ENCODE results near the gene BICRAL. TPM values are rescaled to one million over a fixed set of nuclear protein-coding genes. Genes with fewer than 3 reads are reported as not detected.

Gene BICRAL
- polyA plus RNA-seq, 1 of the 3 experiments (the other 2 are of a cell fraction), result 5.1 TPM

GRCh38 chr6:42751055-42751454 is 30.8 kb upstream of the BICRAL start:
- DNase-seq, result no peak
- no peaks in the 10 kb centered on the region for H4K20me1 ChIP-seq (ENCODE audit: insufficient read depth)
- H3K9me2 ChIP-seq, result no peaks in the 10 kb centered on the region
- TF ChIP-seq CTCF (IDR thresholded peaks at IDR 0.05) (no peak), TEAD4 (IDR thresholded peaks at IDR 0.05; ENCODE audit: borderline replicate concordance, insufficient read depth) (no peak)
- H3K4me3 ChIP-seq (ENCODE audit: low read depth in 2 of 2, low read length in 1 of 2), result no peak overlapping the region
- POLR2A ChIA-PET, result no interaction called here
- peaks cover 4 to 8% of the 10 kb centered on the region in 2 experiments; a peak in 3 of 4 replicates for H3K4me1 ChIP-seq (ENCODE audit: control insufficient read depth in 1 of 2, insufficient read depth in 2 of 2, low read depth in 1 of 2, low read length in 1 of 2)
- H3K36me3 ChIP-seq (replicated peaks in 1 of 2; ENCODE audit: control insufficient read depth in 1 of 2, insufficient read depth in 2 of 2, low read length in 1 of 2), result no peaks in the 10 kb centered on the region
- peaks cover 14% of the 10 kb centered on the region for H3F3A ChIP-seq (replicated peaks; ENCODE audit: insufficient read depth)
- no peaks in the 10 kb centered on the region for H3K9me3 ChIP-seq
- H2AFZ ChIP-seq (ENCODE audit: low read depth), result no peak overlapping the region
- H3K79me2 ChIP-seq (ENCODE audit: insufficient read depth), result peaks cover 19% of the 10 kb centered on the region
- H3K27ac ChIP-seq (ENCODE audit: low read depth in 2 of 2, low read length in 1 of 2), result no peak overlapping the region
- CTCF ChIA-PET, result no interaction called here
- no peaks in the 10 kb centered on the region for H3K27me3 ChIP-seq (ENCODE audit: insufficient read depth)
- no peak overlapping the region for H3K4me2 ChIP-seq
- WGBS (ENCODE audit: low lambda C conversion rate), result 93% methylated on average over 3 of the region's 3 CpGs
- H3K9ac ChIP-seq, result no peak overlapping the region

GRCh38 chr6:42754759-42755158 is 27.1 kb upstream of the BICRAL start:
- Histone ChIP-seq H3K27ac (ENCODE audit: low read depth in 2 of 2, low read length in 1 of 2) (no peak overlapping the region), H3K36me3 (replicated peaks in 1 of 2; ENCODE audit: control insufficient read depth in 1 of 2, insufficient read depth in 2 of 2, low read length in 1 of 2) (peaks cover 0 to 2% of the 10 kb centered on the region in 2 experiments), H3K79me2 (ENCODE audit: insufficient read depth) (peaks cover 14% of the 10 kb centered on the region), H3F3A (replicated peaks; ENCODE audit: insufficient read depth) (no peaks in the 10 kb centered on the region), H3K9me2 (no peaks in the 10 kb centered on the region), H4K20me1 (ENCODE audit: insufficient read depth) (no peaks in the 10 kb centered on the region), H3K4me3 (ENCODE audit: low read depth in 2 of 2, low read length in 1 of 2) (no peak overlapping the region), H3K4me2 (no peak overlapping the region), H3K9me3 (no peaks in the 10 kb centered on the region), H3K4me1 (ENCODE audit: control insufficient read depth in 1 of 2, insufficient read depth in 2 of 2, low read depth in 1 of 2, low read length in 1 of 2) (no peaks in the 10 kb centered on the region), H3K27me3 (ENCODE audit: insufficient read depth) (no peaks in the 10 kb centered on the region), H2AFZ (ENCODE audit: low read depth) (no peak overlapping the region), H3K9ac (no peak overlapping the region)
- CTCF ChIA-PET, result no interaction called here
- POLR2A ChIA-PET, result no interaction called here
- no peak for DNase-seq
- TF ChIP-seq NFIC (IDR thresholded peaks at IDR 0.05; ENCODE audit: borderline replicate concordance), result no peak
- TF ChIP-seq MXI1 (IDR thresholded peaks at IDR 0.05; ENCODE audit: low read depth, low read length), result no peak
- TF ChIP-seq ELF1 (IDR thresholded peaks at IDR 0.05), result no peak
- TF ChIP-seq USF2 (IDR thresholded peaks at IDR 0.05; ENCODE audit: borderline replicate concordance, low read depth, low read length), result no peak
- no peak for TF ChIP-seq YY1 (IDR thresholded peaks at IDR 0.05; ENCODE audit: low read depth)
- no peak for TF ChIP-seq MEF2A (IDR thresholded peaks at IDR 0.05; ENCODE audit: borderline replicate concordance, low read depth)
- no peak for TF ChIP-seq RFX5 (IDR thresholded peaks at IDR 0.05; ENCODE audit: low read length)
- no peak for TF ChIP-seq IRF3 (IDR thresholded peaks at IDR 0.05; ENCODE audit: low read depth, low read length)
- no peak for TF ChIP-seq TAF1 (IDR thresholded peaks at IDR 0.05; ENCODE audit: borderline replicate concordance, low read depth, low read length)
- no peak for TF ChIP-seq TCF12 (IDR thresholded peaks at IDR 0.05)
- no peak for TF ChIP-seq RXRA (IDR thresholded peaks at IDR 0.05; ENCODE audit: borderline replicate concordance, low read depth)
- TF ChIP-seq RAD21 (IDR thresholded peaks at IDR 0.05; ENCODE audit: low read length), result no peak
- TF ChIP-seq CTCF (IDR thresholded peaks at IDR 0.05), result no peak
- TF ChIP-seq EZH2phosphoT487 (IDR thresholded peaks at IDR 0.05; ENCODE audit: borderline replicate concordance, low read depth), result no peak
- TF ChIP-seq POLR2AphosphoS5 (IDR thresholded peaks at IDR 0.05; ENCODE audit: low read depth, low read length), result no peak
- TF ChIP-seq FOXM1 (IDR thresholded peaks at IDR 0.05; ENCODE audit: low read depth), result no peak
- 91% methylated on average over 5 of the region's 5 CpGs for WGBS (ENCODE audit: low lambda C conversion rate)
